ENCODE results near the gene LORICRIN. TPM values are rescaled to one million over a fixed set of nuclear protein-coding genes. Genes with fewer than 3 reads are reported as not detected.

The LORICRIN gene
- polyA plus RNA-seq, 2 of the 4 experiments (the other 2 are of a cell fraction), result not detected

- Histone ChIP-seq H3K4me3 (no peak overlapping the region), H3K27ac (no peak overlapping the region), H3K9me3 (no peaks in the 10 kb centered on the region), H3K4me1 (no peaks in the 10 kb centered on the region), H3K4me2 (no peak overlapping the region)
- 38% methylated on average over 5 of the region's 5 CpGs for WGBS (ENCODE audit: missing lambda C conversion rate)
- no peak for DNase-seq (ENCODE audit: low read depth in 1 of 2, low spot score in 1 of 2)
- ChIA-PET POLR2A (no interaction called here), CTCF (interaction anchor here (2.8 kb wide), 1 partner anchor 13 kb away, joined by 12 read pairs; no protein-coding TSS in a partner anchor)
- no peak for FAIRE-seq
- ATAC-seq, result no peak
- TF ChIP-seq USF2 (IDR thresholded peaks at IDR 0.05) (no peak), JUNB (IDR thresholded peaks at IDR 0.05) (no peak), ATOH8 (CRISPR knock-in tag; IDR thresholded peaks at IDR 0.05; ENCODE audit: low read depth) (no peak)
These were observed 42.8 kb downstream of the LORICRIN start for GRCh38 chr1:153302308-153302707.

GRCh38 chr1:153305682-153306081 lies 46.2 kb downstream of the LORICRIN start:
- Histone ChIP-seq H3K4me2 (no peak overlapping the region), H3K9me3 (no peaks in the 10 kb centered on the region), H3K27ac (no peak overlapping the region), H3K4me3 (no peak overlapping the region), H3K4me1 (no peaks in the 10 kb centered on the region)
- CTCF ChIA-PET, result interaction anchor here (2.0 kb wide), 1 partner anchor 14 kb away, joined by 5 read pairs; no protein-coding TSS in a partner anchor
- DNase-seq (ENCODE audit: low read depth in 1 of 2, low spot score in 1 of 2), result no peak
- POLR2A ChIA-PET, result no interaction called here
- FAIRE-seq, result no peak
- WGBS (ENCODE audit: missing lambda C conversion rate), result 41% methylated on average over 6 of the region's 6 CpGs
- no peak for ATAC-seq
- no peak for TF ChIP-seq FOSB (CRISPR knock-in tag; IDR thresholded peaks at IDR 0.05)
- no peak for TF ChIP-seq NPAS2 (CRISPR knock-in tag; IDR thresholded peaks at IDR 0.05; ENCODE audit: borderline replicate concordance)
- no peak for TF ChIP-seq RFX5 (IDR thresholded peaks at IDR 0.05)
- no peak for TF ChIP-seq MYC (IDR thresholded peaks at IDR 0.05; ENCODE audit: borderline replicate concordance, low read length)
- no peak for TF ChIP-seq RARB (CRISPR knock-in tag; IDR thresholded peaks at IDR 0.05)
- no peak for TF ChIP-seq ZSCAN20 (CRISPR knock-in tag; IDR thresholded peaks at IDR 0.05)
- TF ChIP-seq ATOH8 (CRISPR knock-in tag; IDR thresholded peaks at IDR 0.05; ENCODE audit: low read depth), result no peak
- TF ChIP-seq TFCP2L1 (CRISPR knock-in tag; IDR thresholded peaks at IDR 0.05), result no peak
- no peak for TF ChIP-seq GATA3 (IDR thresholded peaks at IDR 0.05; ENCODE audit: borderline replicate concordance)
- no peak for TF ChIP-seq REST (IDR thresholded peaks at IDR 0.05)
- no peak for TF ChIP-seq ESRRA (IDR thresholded peaks at IDR 0.05; ENCODE audit: borderline replicate concordance, low read length)
- no peak for TF ChIP-seq POLR2A (IDR thresholded peaks at IDR 0.05; ENCODE audit: low read length)
- TF ChIP-seq CTCF (IDR thresholded peaks at IDR 0.05), result no peak

Data from A549 (cell line).